ENCODE data around the gene COQ8B.

DNA sequence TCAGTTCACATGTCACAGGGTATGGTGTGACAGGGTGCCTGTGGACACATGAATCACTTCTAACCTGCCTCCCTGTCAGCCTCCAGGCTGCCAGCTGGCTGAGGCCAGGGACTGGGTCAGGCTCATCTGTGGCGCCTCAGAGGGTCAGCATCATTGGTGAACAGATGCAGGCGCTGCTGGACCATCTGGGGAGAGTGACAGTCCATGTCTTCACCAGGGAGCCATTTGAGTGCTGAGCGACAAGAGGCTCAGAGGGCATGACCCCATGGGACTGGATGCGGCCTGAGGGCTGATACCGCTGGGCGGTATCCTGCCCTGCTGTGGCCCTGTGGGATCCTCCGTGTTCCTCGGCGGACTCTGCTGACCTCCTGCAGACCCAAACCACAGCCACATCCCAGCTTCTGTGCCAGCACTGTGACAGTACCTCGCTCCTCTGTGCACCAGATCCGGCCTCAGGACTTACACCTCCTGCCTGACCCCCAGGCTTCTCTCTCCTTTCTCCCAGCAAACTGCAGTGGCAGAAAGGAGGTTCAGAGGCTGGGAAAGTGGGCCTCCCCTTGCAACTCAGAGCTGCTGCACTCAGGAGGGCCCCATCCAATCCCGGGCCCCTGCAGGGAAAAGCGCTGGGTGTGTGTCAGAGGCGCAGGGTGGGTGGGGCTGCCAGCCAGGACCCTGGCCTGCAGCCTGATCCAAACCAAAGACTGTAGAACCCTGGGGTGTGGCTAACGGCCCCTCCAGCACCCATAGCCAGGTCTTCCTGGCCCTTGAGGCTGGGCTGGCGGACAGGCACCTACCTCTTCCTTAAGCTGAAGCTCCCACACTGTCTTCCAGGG lies 23.4 kb upstream of the COQ8B start:
- TF ChIP-seq, protein P1, sequence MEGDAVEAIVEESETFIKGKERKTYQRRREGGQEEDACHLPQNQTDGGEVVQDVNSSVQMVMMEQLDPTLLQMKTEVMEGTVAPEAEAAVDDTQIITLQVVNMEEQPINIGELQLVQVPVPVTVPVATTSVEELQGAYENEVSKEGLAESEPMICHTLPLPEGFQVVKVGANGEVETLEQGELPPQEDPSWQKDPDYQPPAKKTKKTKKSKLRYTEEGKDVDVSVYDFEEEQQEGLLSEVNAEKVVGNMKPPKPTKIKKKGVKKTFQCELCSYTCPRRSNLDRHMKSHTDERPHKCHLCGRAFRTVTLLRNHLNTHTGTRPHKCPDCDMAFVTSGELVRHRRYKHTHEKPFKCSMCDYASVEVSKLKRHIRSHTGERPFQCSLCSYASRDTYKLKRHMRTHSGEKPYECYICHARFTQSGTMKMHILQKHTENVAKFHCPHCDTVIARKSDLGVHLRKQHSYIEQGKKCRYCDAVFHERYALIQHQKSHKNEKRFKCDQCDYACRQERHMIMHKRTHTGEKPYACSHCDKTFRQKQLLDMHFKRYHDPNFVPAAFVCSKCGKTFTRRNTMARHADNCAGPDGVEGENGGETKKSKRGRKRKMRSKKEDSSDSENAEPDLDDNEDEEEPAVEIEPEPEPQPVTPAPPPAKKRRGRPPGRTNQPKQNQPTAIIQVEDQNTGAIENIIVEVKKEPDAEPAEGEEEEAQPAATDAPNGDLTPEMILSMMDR (conservative IDR thresholded peaks at IDR 0.05) = no peak
- no peak for TF ChIP-seq EZH2 (IDR thresholded peaks at IDR 0.05; ENCODE audit: low read depth)
